Panc1 (cell line): ENCODE results near the gene SPARCL1. TPM values are rescaled to one million over a fixed set of nuclear protein-coding genes. Genes with fewer than 3 reads are reported as not detected.

Experiments
- ATAC-seq: fragments of 200-7000 bp; cut with Tn5 transposase; 2 replicates; pipeline ENCODE4 v1.9.1; 2020; ENCODE audit warnings: mild to moderate bottlenecking, moderate library complexity
- BruUV-seq: library from RNA; stranded (reverse); fragments of 400-500 nt; replicated peaks from 2 replicates; lab custom pipeline; 2021; lab: Mats Ljungman, UMichigan
- CTCF ChIA-PET: fragments of 300-600 bp; sonication (Branson Sonifier 250); formaldehyde crosslinking; loops from one replicate; lab custom pipeline; 2022; ENCODE audit warnings: antibody characterized with exemption; lab: Charles Lee
- POLR2A ChIA-PET: fragments of 300-600 bp; sonication (Branson Sonifier 250); formaldehyde crosslinking; loops from one replicate; lab custom pipeline; 2022; ENCODE audit warnings: antibody characterized with exemption; lab: Charles Lee
- DNase-seq: peaks from one replicate; pipeline ENCODE4 v3.0.0-alpha.2; 2010; ENCODE audit warnings: low read depth, low spot score
- H3K27ac ChIP-seq: 2 replicates; pipeline ENCODE4 v1.5.1; 2011; ENCODE audit warnings: mild to moderate bottlenecking, low read length, inconsistent platforms
- H3K27me3 ChIP-seq: fragments of 200-500 bp; sonication (Bioruptor generic); 2 replicates; pipeline ENCODE4 v1.6.0; 2014; ENCODE audit warnings: low read length, inconsistent platforms; ENCODE audit not compliant: control insufficient read depth, insufficient read depth
- H3K36me3 ChIP-seq: fragments of 200-500 bp; sonication (Bioruptor generic); 2 replicates; pipeline ENCODE4 v1.5.1; 2014; ENCODE audit warnings: inconsistent platforms, mild to moderate bottlenecking, low read length, moderate library complexity; ENCODE audit not compliant: control insufficient read depth, insufficient read depth
- H3K4me1 ChIP-seq: 2 replicates; pipeline ENCODE4 v1.5.1; 2011; ENCODE audit warnings: inconsistent platforms, mild to moderate bottlenecking, low read length, moderate library complexity; ENCODE audit not compliant: control insufficient read depth, insufficient read depth
- H3K4me3 ChIP-seq, 2 experiments: 2 replicates each; pipeline ENCODE4 v1.5.1; 2011 to 2012; ENCODE audit warnings: low read depth in 2 of 2, low read length in 2 of 2, mild to moderate bottlenecking in 2 of 2, inconsistent platforms in 1 of 2, moderate library complexity in 1 of 2
- H3K9me3 ChIP-seq: fragments of 200-500 bp; sonication (Bioruptor generic); 2 replicates; pipeline ENCODE4 v1.5.1; 2014; ENCODE audit warnings: low read depth, mild to moderate bottlenecking, inconsistent platforms, low read length, moderate library complexity; ENCODE audit not compliant: control insufficient read depth, insufficient read depth
- POLR2AphosphoS5 ChIP-seq: IDR thresholded peaks from 2 replicates; pipeline ENCODE4 v1.6.1; 2012; ENCODE audit warnings: mild to moderate bottlenecking, low read depth, low read length, moderate library complexity
- SIN3A ChIP-seq: IDR thresholded peaks from 2 replicates; pipeline ENCODE4 v1.6.1; 2012; ENCODE audit warnings: low read depth, mild to moderate bottlenecking, low read length, moderate library complexity, borderline replicate concordance; ENCODE audit not compliant: insufficient read depth
- TCF7L2 ChIP-seq: IDR thresholded peaks from 2 replicates; pipeline ENCODE4 v1.6.1; 2011; ENCODE audit warnings: mild to moderate bottlenecking, low read depth, low read length, inconsistent platforms
- in situ Hi-C: cut with HindIII; loops from 2 replicates; pipeline ENCODE4 v1.10.0; 2016; ENCODE audit warnings: low sequenced_read_pairs, low pct_unique_long_range_greater_than_20kb
- intact Hi-C: fragments of 100-400 bp; cut with micrococcal nuclease; formaldehyde crosslinking; loops from one replicate; pipeline ENCODE4 v1.10.0; 2022; ENCODE audit not compliant: unreplicated experiment
- total RNA-seq: library from RNA; stranded (reverse); gene quantifications from one replicate; pipeline ENCODE4 v1.2.1, GENCODE V29; 2021; ENCODE audit not compliant: unreplicated experiment
- TF ChIP-seq, protein P1 (sequence below), 2 experiments: IDR thresholded peaks; 2 replicates each; pipeline ENCODE4 v1.6.1; 2011 to 2012; ENCODE audit warnings: low read depth in 2 of 2, control low read depth in 1 of 2, low read length in 1 of 2, mild to moderate bottlenecking in 1 of 2, moderate library complexity in 1 of 2; ENCODE audit not compliant: insufficient read depth in 1 of 2
- TF ChIP-seq, protein P2 (sequence below): fragments of 450-650 bp; IDR thresholded peaks from 2 replicates; pipeline ENCODE4 v1.5.1; 2017; ENCODE audit warnings: mild to moderate bottlenecking

SPARCL1 gene
- total RNA-seq, 1 experiment from 2014 or later: 0.57 TPM

DNA sequence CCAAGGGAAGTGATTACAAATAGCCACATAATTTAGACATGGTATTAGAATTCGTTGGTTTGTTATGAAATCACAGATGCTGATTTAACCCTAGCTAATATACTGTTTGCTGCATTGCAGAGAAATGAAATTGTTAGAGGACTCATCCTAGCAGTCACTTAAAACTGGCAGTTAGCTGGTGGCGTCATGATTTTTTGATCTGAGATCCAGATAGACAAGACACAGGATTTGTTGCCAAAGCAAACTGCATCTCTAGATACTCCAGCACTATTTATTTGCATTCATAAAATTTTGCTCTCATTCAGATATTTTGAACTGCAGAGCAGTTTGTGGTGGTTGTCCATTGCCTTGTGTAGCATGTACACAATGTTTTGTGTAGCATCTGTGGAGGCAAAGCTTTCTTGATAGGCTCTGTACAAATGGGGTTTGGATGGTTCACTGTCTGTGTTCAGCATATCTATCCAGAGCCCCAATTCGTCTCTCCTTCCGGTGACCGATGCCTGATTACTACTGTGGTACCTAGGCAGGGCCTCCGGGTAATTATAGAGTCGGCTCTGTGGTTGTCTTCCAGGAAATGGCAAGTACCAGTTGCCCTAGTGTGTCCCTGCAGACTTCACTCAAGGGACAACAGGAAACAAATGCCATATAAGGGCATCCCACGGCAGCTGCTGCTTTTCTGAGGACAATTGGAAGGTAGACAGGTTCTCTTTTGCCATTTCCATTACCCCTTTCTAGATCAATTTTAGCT, 30.1 kb upstream of the SPARCL1 start:
- in situ Hi-C loops: no loop called here
- TF ChIP-seq SIN3A (no peak), POLR2AphosphoS5 (no peak), TCF7L2 (no peak)
- TF ChIP-seq, protein P1, sequence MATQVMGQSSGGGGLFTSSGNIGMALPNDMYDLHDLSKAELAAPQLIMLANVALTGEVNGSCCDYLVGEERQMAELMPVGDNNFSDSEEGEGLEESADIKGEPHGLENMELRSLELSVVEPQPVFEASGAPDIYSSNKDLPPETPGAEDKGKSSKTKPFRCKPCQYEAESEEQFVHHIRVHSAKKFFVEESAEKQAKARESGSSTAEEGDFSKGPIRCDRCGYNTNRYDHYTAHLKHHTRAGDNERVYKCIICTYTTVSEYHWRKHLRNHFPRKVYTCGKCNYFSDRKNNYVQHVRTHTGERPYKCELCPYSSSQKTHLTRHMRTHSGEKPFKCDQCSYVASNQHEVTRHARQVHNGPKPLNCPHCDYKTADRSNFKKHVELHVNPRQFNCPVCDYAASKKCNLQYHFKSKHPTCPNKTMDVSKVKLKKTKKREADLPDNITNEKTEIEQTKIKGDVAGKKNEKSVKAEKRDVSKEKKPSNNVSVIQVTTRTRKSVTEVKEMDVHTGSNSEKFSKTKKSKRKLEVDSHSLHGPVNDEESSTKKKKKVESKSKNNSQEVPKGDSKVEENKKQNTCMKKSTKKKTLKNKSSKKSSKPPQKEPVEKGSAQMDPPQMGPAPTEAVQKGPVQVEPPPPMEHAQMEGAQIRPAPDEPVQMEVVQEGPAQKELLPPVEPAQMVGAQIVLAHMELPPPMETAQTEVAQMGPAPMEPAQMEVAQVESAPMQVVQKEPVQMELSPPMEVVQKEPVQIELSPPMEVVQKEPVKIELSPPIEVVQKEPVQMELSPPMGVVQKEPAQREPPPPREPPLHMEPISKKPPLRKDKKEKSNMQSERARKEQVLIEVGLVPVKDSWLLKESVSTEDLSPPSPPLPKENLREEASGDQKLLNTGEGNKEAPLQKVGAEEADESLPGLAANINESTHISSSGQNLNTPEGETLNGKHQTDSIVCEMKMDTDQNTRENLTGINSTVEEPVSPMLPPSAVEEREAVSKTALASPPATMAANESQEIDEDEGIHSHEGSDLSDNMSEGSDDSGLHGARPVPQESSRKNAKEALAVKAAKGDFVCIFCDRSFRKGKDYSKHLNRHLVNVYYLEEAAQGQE (IDR thresholded peaks at IDR 0.05; ENCODE audit: insufficient read depth in 1 of 2, low read depth in 2 of 2, low read length in 1 of 2): no peak
- TF ChIP-seq, protein P2, sequence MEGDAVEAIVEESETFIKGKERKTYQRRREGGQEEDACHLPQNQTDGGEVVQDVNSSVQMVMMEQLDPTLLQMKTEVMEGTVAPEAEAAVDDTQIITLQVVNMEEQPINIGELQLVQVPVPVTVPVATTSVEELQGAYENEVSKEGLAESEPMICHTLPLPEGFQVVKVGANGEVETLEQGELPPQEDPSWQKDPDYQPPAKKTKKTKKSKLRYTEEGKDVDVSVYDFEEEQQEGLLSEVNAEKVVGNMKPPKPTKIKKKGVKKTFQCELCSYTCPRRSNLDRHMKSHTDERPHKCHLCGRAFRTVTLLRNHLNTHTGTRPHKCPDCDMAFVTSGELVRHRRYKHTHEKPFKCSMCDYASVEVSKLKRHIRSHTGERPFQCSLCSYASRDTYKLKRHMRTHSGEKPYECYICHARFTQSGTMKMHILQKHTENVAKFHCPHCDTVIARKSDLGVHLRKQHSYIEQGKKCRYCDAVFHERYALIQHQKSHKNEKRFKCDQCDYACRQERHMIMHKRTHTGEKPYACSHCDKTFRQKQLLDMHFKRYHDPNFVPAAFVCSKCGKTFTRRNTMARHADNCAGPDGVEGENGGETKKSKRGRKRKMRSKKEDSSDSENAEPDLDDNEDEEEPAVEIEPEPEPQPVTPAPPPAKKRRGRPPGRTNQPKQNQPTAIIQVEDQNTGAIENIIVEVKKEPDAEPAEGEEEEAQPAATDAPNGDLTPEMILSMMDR: no peak
- POLR2A ChIA-PET: no interaction called here
- Histone ChIP-seq H3K9me3 (no peaks in the 10 kb centered on the region), H3K27me3 (no peaks in the 10 kb centered on the region), H3K27ac (no peak overlapping the region), H3K4me1 (no peaks in the 10 kb centered on the region), H3K4me3 (no peak overlapping the region), H3K36me3 (no peaks in the 10 kb centered on the region)
- no peak for DNase-seq
- intact Hi-C loops: no loop called here
- CTCF ChIA-PET: no interaction called here
- BruUV-seq: no TSS peak
- ATAC-seq: no peak

DNA sequence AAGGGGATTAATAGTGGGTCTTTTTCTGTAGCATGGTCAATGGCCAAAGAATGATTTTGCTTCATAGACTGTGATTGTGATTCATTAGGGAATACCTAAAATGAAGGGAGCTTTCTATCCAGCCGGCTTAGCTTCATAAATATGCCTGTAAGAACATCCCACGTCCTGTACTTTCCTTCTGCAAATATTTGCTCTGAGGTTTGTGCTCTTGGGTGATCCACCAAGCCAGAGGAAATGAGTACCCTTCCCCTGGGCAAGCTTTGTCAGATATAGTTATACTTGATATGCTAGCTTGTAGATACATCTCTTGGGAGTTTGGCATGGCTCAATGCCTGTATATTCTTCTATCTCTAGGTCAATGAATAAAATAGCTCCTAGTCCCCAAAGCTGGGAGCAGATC, 28.2 kb upstream of the SPARCL1 start:
- no TSS peak for BruUV-seq
- Histone ChIP-seq H3K36me3 (no peaks in the 10 kb centered on the region), H3K9me3 (no peaks in the 10 kb centered on the region), H3K4me1 (no peaks in the 10 kb centered on the region), H3K27me3 (no peaks in the 10 kb centered on the region), H3K4me3 (no peak overlapping the region), H3K27ac (no peak overlapping the region)
- in situ Hi-C loops: no loop called here
- POLR2A ChIA-PET: no interaction called here
- TF ChIP-seq, protein P1 (IDR thresholded peaks at IDR 0.05; ENCODE audit: insufficient read depth in 1 of 2, low read depth in 2 of 2, low read length in 1 of 2): no peak
- TF ChIP-seq TCF7L2 (no peak), SIN3A (no peak), POLR2AphosphoS5 (no peak)
- TF ChIP-seq, protein P2: no peak
- DNase-seq (no peak), ATAC-seq (no peak)
- intact Hi-C loops: no loop called here
- CTCF ChIA-PET: no interaction called here
